Measurements from ENCODE around the gene TMC3.

The TMC3 gene

DNA sequence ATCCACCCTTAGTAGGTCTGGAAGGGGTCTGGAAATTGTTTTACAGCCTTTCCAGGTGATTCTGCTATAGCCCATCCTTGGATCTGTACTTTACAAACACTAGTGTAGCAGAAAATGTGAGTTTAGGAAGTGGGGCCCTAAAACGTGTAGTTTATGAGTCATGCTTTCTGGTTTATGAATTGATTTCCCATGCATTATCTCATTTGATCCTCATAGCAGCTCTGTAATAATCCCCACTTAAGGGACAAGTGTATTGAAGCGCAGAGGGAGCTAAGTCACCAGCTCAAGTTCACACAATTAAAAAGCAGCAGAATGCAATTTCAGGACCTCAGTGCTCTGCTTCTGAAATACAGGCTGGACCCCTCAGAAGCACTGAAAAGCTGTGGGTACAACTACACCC is 27.4 kb downstream of the TMC3 start:
- no peaks in the 10 kb centered on the region for H3F3A ChIP-seq (ENCODE audit: insufficient read depth, low read length)
- no peaks in the 10 kb centered on the region for H3K79me2 ChIP-seq (ENCODE audit: insufficient read depth, low read length)
- H3K27me3 ChIP-seq (ENCODE audit: insufficient read depth, low read length), result no peaks in the 10 kb centered on the region
- TF ChIP-seq, protein P1, sequence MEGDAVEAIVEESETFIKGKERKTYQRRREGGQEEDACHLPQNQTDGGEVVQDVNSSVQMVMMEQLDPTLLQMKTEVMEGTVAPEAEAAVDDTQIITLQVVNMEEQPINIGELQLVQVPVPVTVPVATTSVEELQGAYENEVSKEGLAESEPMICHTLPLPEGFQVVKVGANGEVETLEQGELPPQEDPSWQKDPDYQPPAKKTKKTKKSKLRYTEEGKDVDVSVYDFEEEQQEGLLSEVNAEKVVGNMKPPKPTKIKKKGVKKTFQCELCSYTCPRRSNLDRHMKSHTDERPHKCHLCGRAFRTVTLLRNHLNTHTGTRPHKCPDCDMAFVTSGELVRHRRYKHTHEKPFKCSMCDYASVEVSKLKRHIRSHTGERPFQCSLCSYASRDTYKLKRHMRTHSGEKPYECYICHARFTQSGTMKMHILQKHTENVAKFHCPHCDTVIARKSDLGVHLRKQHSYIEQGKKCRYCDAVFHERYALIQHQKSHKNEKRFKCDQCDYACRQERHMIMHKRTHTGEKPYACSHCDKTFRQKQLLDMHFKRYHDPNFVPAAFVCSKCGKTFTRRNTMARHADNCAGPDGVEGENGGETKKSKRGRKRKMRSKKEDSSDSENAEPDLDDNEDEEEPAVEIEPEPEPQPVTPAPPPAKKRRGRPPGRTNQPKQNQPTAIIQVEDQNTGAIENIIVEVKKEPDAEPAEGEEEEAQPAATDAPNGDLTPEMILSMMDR (IDR thresholded peaks at IDR 0.05; ENCODE audit: low read length), result no peak
- TF ChIP-seq EZH2 (IDR thresholded peaks at IDR 0.05; ENCODE audit: borderline replicate concordance, low read length), result no peak
- H3K9me3 ChIP-seq (ENCODE audit: low read length), result no peaks in the 10 kb centered on the region
- no peak overlapping the region for H3K27ac ChIP-seq (ENCODE audit: low read depth, low read length, poor library complexity, severe bottlenecking)
- no peaks in the 10 kb centered on the region for H4K20me1 ChIP-seq (ENCODE audit: insufficient read depth, low read length)
- no peaks in the 10 kb centered on the region for H3K36me3 ChIP-seq (ENCODE audit: insufficient read depth, low read length)
- H3K4me3 ChIP-seq (ENCODE audit: low read depth, low read length, poor library complexity, severe bottlenecking), result no peak overlapping the region
- no peaks in the 10 kb centered on the region for H3K4me1 ChIP-seq (ENCODE audit: insufficient read depth, low read length, severe bottlenecking)
- H2AFZ ChIP-seq (ENCODE audit: low read length), result no peak overlapping the region
- no peaks in the 10 kb centered on the region for H3K9me2 ChIP-seq (ENCODE audit: low read depth, low read length)
- no peak overlapping the region for H3K4me2 ChIP-seq (ENCODE audit: low read length)
- no peak overlapping the region for H3K9ac ChIP-seq (ENCODE audit: low read length)

DNA sequence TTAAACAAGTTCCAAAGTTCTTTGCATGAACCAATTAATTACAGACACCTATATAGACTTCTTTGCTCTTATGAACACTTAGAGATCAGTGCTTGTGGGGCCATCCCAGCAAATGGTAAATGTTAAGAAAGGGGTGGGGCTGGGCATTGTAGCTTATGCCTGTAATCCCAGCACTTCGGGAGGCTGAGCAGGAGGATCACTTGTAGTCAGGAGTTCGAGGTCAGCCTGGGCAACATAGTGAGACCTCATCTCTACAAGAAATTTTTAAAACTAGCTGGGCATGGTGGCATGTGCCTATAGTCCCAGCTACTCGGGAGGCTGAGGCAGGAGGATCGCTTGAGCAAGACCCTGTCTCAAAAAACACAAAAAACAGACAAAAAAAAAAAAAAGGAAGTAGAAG is 30.6 kb downstream of the TMC3 start:
- no peaks in the 10 kb centered on the region for H3F3A ChIP-seq (ENCODE audit: insufficient read depth, low read length)
- TF ChIP-seq EZH2 (IDR thresholded peaks at IDR 0.05; ENCODE audit: borderline replicate concordance, low read length), result no peak
- TF ChIP-seq, protein P1 (IDR thresholded peaks at IDR 0.05; ENCODE audit: low read length), result no peak
- no peaks in the 10 kb centered on the region for H4K20me1 ChIP-seq (ENCODE audit: insufficient read depth, low read length)
- H3K9ac ChIP-seq (ENCODE audit: low read length), result no peak overlapping the region
- H3K27me3 ChIP-seq (ENCODE audit: insufficient read depth, low read length), result no peaks in the 10 kb centered on the region
- no peaks in the 10 kb centered on the region for H3K4me1 ChIP-seq (ENCODE audit: insufficient read depth, low read length, severe bottlenecking)
- no peak overlapping the region for H3K4me2 ChIP-seq (ENCODE audit: low read length)
- H3K4me3 ChIP-seq (ENCODE audit: low read depth, low read length, poor library complexity, severe bottlenecking), result no peak overlapping the region
- no peak overlapping the region for H2AFZ ChIP-seq (ENCODE audit: low read length)
- H3K9me2 ChIP-seq (ENCODE audit: low read depth, low read length), result no peaks in the 10 kb centered on the region
- H3K9me3 ChIP-seq (ENCODE audit: low read length), result no peaks in the 10 kb centered on the region
- H3K79me2 ChIP-seq (ENCODE audit: insufficient read depth, low read length), result no peaks in the 10 kb centered on the region
- H3K36me3 ChIP-seq (ENCODE audit: insufficient read depth, low read length), result no peaks in the 10 kb centered on the region
- H3K27ac ChIP-seq (ENCODE audit: low read depth, low read length, poor library complexity, severe bottlenecking), result no peak overlapping the region

DNA sequence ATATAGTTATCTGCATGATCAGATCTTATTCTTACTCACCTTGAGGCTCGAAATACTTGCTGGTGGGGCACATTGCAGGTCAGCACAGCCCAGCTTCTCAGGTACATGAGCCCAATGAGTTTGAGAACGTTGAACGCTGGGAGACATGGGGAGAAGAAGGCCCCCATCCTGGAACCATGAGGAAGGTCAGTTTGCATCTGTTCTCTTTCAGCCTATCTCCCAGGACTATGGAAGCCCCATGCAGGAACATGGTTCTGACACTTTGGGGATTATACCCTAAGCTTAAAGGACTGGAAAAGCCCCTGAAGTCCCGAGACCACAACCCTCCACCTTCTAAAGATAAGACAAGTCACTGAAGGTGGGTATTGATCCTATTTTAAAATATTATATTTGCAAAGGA is 32.7 kb downstream of the TMC3 start:
- Histone ChIP-seq H3K27me3 (ENCODE audit: insufficient read depth, low read length) (no peaks in the 10 kb centered on the region), H3K36me3 (ENCODE audit: insufficient read depth, low read length) (no peaks in the 10 kb centered on the region), H3F3A (ENCODE audit: insufficient read depth, low read length) (no peaks in the 10 kb centered on the region), H3K9ac (ENCODE audit: low read length) (no peak overlapping the region), H3K79me2 (ENCODE audit: insufficient read depth, low read length) (no peaks in the 10 kb centered on the region), H3K27ac (ENCODE audit: low read depth, low read length, poor library complexity, severe bottlenecking) (no peak overlapping the region), H3K4me2 (ENCODE audit: low read length) (no peak overlapping the region), H3K9me2 (ENCODE audit: low read depth, low read length) (no peaks in the 10 kb centered on the region), H3K4me3 (ENCODE audit: low read depth, low read length, poor library complexity, severe bottlenecking) (no peak overlapping the region), H3K4me1 (ENCODE audit: insufficient read depth, low read length, severe bottlenecking) (no peaks in the 10 kb centered on the region), H2AFZ (ENCODE audit: low read length) (no peak overlapping the region), H3K9me3 (ENCODE audit: low read length) (no peaks in the 10 kb centered on the region), H4K20me1 (ENCODE audit: insufficient read depth, low read length) (no peaks in the 10 kb centered on the region)
- TF ChIP-seq, protein P1 (IDR thresholded peaks at IDR 0.05; ENCODE audit: low read length), result no peak
- no peak for TF ChIP-seq EZH2 (IDR thresholded peaks at IDR 0.05; ENCODE audit: borderline replicate concordance, low read length)
